Measurements from ENCODE around the gene TMEM164. TPM values are rescaled to one million over a fixed set of nuclear protein-coding genes. Genes with fewer than 3 reads are reported as not detected.

The TMEM164 gene
- total and polyA plus RNA-seq, 2 of the 4 experiments (the other 2 are of a cell fraction) = 6.3 to 7.1 TPM

DNA sequence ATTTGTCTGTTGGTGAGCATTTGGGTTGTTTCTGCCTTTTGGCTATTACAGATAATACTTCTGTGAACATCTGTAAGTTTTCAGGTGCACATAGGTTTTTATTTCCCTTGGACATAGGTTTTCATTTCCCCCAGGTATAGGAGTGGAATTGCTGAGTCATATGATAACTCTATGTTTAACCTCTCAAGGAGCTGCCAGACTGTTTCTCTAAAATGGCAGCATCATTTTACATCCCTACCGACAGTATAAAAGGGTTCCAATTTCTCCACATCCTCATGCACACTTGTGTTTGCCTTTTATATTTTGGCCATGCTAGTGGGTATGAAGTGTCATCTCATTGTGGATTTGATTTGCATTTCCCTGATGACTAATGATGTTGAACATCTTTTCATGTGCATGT is 53.5 kb downstream of the TMEM164 start:
- H2BK15ac ChIP-seq (ENCODE audit: low read depth, low read length) = no peak overlapping the region
- dilution Hi-C loops (cut with HindIII; ENCODE audit: low sequenced_read_pairs, unreplicated experiment) = no loop called here
- no peaks in the 10 kb centered on the region for H3K9me3 ChIP-seq (ENCODE audit: control insufficient read depth, insufficient read depth, low read length)
- no peak overlapping the region for H2BK120ac ChIP-seq (ENCODE audit: low read depth, low read length)
- no peaks in the 10 kb centered on the region for H3K9me1 ChIP-seq (ENCODE audit: insufficient read depth, low read length)
- 0 out of 2 replicates have a peak, but pooled peaks cover 2% of the 10 kb centered on the region for H3K36me3 ChIP-seq (ENCODE audit: control insufficient read depth, insufficient read depth, low read length)
- no peaks in the 10 kb centered on the region for H3K4me1 ChIP-seq (ENCODE audit: control insufficient read depth, insufficient read depth, low read length)
- CTCF ChIA-PET = no interaction called here
- H4K8ac ChIP-seq (ENCODE audit: low read depth in 2 of 2, low read length in 2 of 2) = no peak overlapping the region
- DNase-seq = no peak
- no peak overlapping the region for H3K14ac ChIP-seq (replicated peaks; ENCODE audit: low read depth, low read length)
- intact Hi-C loops (cut with micrococcal nuclease) = no loop called here
- H3K18ac ChIP-seq (ENCODE audit: low read depth, low read length) = no peak overlapping the region
- TF ChIP-seq BHLHE40 (IDR thresholded peaks at IDR 0.05; ENCODE audit: low read depth, low read length) (no peak), NFE2L2 (IDR thresholded peaks at IDR 0.05; ENCODE audit: low read depth, low read length) (peak; percentile 64)
- H2AK5ac ChIP-seq (ENCODE audit: low read depth, low read length) = no peak overlapping the region
- H2AK9ac ChIP-seq (replicated peaks; ENCODE audit: low read depth, low read length, poor library complexity) = no peak overlapping the region
- H3K27ac ChIP-seq (ENCODE audit: insufficient read depth, low read length) = no peak overlapping the region
- H4K5ac ChIP-seq (ENCODE audit: low read depth, low read length) = no peak overlapping the region
- H3K56ac ChIP-seq (ENCODE audit: extremely low read depth, insufficient read depth, low read length) = no peak overlapping the region
- H3K9ac ChIP-seq (ENCODE audit: low read depth, low read length) = no peak overlapping the region
- ATAC-seq (ENCODE audit: low read depth) = no peak
- BruUV-seq (replicated peaks) = no TSS peak
- H4K20me1 ChIP-seq (ENCODE audit: insufficient read depth, low read length) = no peaks in the 10 kb centered on the region; the same call in 1 of the 2 replicates
- no CpG with 5 or more reads among the region's 1 CpG for WGBS, 2 experiments (ENCODE audit: extremely low coverage in 2 of 2, insufficient read length in 1 of 2)
- H3K79me1 ChIP-seq (ENCODE audit: low read depth in 1 of 2, low read length in 2 of 2) = no peaks in the 10 kb centered on the region
- no peak overlapping the region for H3K23ac ChIP-seq (ENCODE audit: low read depth, low read length)
- H3K4ac ChIP-seq (ENCODE audit: low read depth, low read length) = no peak overlapping the region
- no peak overlapping the region for H3K4me2 ChIP-seq (ENCODE audit: low read depth, low read length)
- peaks cover 2% of the 10 kb centered on the region; the same call in 1 of the 2 replicates for H3K27me3 ChIP-seq (ENCODE audit: control insufficient read depth, insufficient read depth, low read length)
- no peak overlapping the region for H2AFZ ChIP-seq (replicated peaks; ENCODE audit: low read length, poor library complexity)
- no peak overlapping the region for H3K4me3 ChIP-seq (ENCODE audit: insufficient read depth, low read depth, low read length)
- H4K91ac ChIP-seq (ENCODE audit: insufficient read depth, low read depth, low read length) = no peak overlapping the region
- in situ Hi-C loops (cut with MboI; ENCODE audit: low sequenced_read_pairs) = no loop called here
- POLR2A ChIA-PET (ENCODE audit: unreplicated experiment) = no interaction called here
- H2BK5ac ChIP-seq (ENCODE audit: low read depth, low read length, poor library complexity, severe bottlenecking) = no peak overlapping the region
- H2BK20ac ChIP-seq (ENCODE audit: low read depth, low read length) = no peak overlapping the region

Data from IMR-90 (cell line).